Keratinocyte (primary cell): ENCODE data around the gene LDAH. TPM values are rescaled to one million over a fixed set of nuclear protein-coding genes. Genes with fewer than 3 reads are reported as not detected.

Source experiments
- DNase-seq: peaks from one replicate; pipeline ENCODE4 v3.0.0-alpha.2; 2011; ENCODE audit warnings: low read depth, missing footprints, low spot score
- FAIRE-seq: peaks from 2 replicates; lab custom pipeline; 2011; peaks lifted over from hg19 to GRCh38; lab: Jason Lieb, UNC
- H2AFZ ChIP-seq: 2 replicates; pipeline ENCODE4 v1.6.0; 2012; ENCODE audit warnings: low read length, control low read depth, inconsistent platforms; ENCODE audit not compliant: control insufficient read depth
- H3K27ac ChIP-seq: 2 replicates; pipeline ENCODE4 v1.5.1; 2011; ENCODE audit warnings: low read length; ENCODE audit not compliant: control insufficient read depth, insufficient read depth
- H3K27me3 ChIP-seq: 3 replicates; pipeline ENCODE4 v1.6.0; 2011; ENCODE audit warnings: low read length; ENCODE audit not compliant: control insufficient read depth, insufficient read depth; ENCODE audit errors: extremely low read depth
- H3K36me3 ChIP-seq, 2 experiments: 2 replicates in 1 of 2; 3 replicates in 1 of 2; pipeline ENCODE4 v1.5.1; 2011; ENCODE audit warnings: low read length in 2 of 2, mild to moderate bottlenecking in 1 of 2; ENCODE audit not compliant: control insufficient read depth in 2 of 2, insufficient read depth in 2 of 2; ENCODE audit errors: extremely low read depth in 1 of 2
- H3K4me1 ChIP-seq: 3 replicates; pipeline ENCODE4 v1.5.1; 2011; ENCODE audit warnings: low read length; ENCODE audit not compliant: control insufficient read depth, insufficient read depth; ENCODE audit errors: extremely low read depth
- H3K4me2 ChIP-seq: 3 replicates; pipeline ENCODE4 v1.6.0; 2011; ENCODE audit warnings: low read depth, low read length; ENCODE audit not compliant: control insufficient read depth, insufficient read depth; ENCODE audit errors: extremely low read depth
- H3K4me3 ChIP-seq, 3 experiments: fragments of 200-600 bp in 1 of 3; sonication (generic) in 1 of 3; 2 replicates in 2 of 3; 3 replicates in 1 of 3; pipeline ENCODE4 v1.5.1; 2011 to 2016; ENCODE audit warnings: low read length in 3 of 3, mild to moderate bottlenecking in 3 of 3, control low read depth in 2 of 3, inconsistent platforms in 1 of 3, low read depth in 1 of 3, mixed read lengths in 1 of 3, mixed run types in 1 of 3, moderate library complexity in 1 of 3; ENCODE audit not compliant: control insufficient read depth in 2 of 3, insufficient read depth in 2 of 3; ENCODE audit errors: extremely low read depth in 1 of 3
- H3K79me2 ChIP-seq: 2 replicates; pipeline ENCODE4 v1.6.0; 2012; ENCODE audit warnings: low read length; ENCODE audit not compliant: control insufficient read depth, insufficient read depth
- H3K9ac ChIP-seq: 3 replicates; pipeline ENCODE4 v1.6.0; 2011; ENCODE audit warnings: low read length; ENCODE audit not compliant: control insufficient read depth, insufficient read depth; ENCODE audit errors: extremely low read depth
- H3K9me1 ChIP-seq: 3 replicates; pipeline ENCODE4 v1.6.0; 2011; ENCODE audit warnings: low read length; ENCODE audit not compliant: control insufficient read depth, insufficient read depth; ENCODE audit errors: extremely low read depth
- H3K9me3 ChIP-seq: 2 replicates; pipeline ENCODE4 v1.5.1; 2012; ENCODE audit warnings: low read depth, low read length; ENCODE audit not compliant: control insufficient read depth
- H4K20me1 ChIP-seq: 3 replicates; pipeline ENCODE4 v1.6.0; 2011; ENCODE audit warnings: low read length; ENCODE audit not compliant: control insufficient read depth, insufficient read depth; ENCODE audit errors: extremely low read depth
- EZH2 ChIP-seq: IDR thresholded peaks from one replicate; pipeline ENCODE4 v1.6.1; 2012; ENCODE audit warnings: inconsistent platforms, mild to moderate bottlenecking, low read length, moderate library complexity
- dilution Hi-C: fragments of 300-500 bp; cut with MboI; formaldehyde crosslinking; loops from one replicate; pipeline ENCODE4 v1.7.0; 2020; ENCODE audit warnings: low sequenced_read_pairs; ENCODE audit not compliant: extremely low pct_ligation_motif_present
- polyA minus RNA-seq, 3 experiments: library from RNA; depleted of rRNA, polyadenylated mRNA; stranded (reverse); fragments of >200 nt; gene quantifications; 1 replicate in 1 of 3; 2 replicates in 1 of 3; 3 replicates in 1 of 3; pipeline ENCODE4 v1.2.3, GENCODE V29; 2011
- polyA plus RNA-seq, 5 experiments: library from polyadenylated mRNA; depleted of rRNA in 3 of 5; stranded (reverse) in 3 of 5; stranded (forward) in 1 of 5; unstranded in 1 of 5; fragments of >200 nt; gene quantifications; 1 replicate in 1 of 5; 2 replicates in 3 of 5; 3 replicates in 1 of 5; pipeline versions ENCODE4 v1.2.1 to v1.2.3, GENCODE V29; 2011 to 2012; ENCODE audit warnings: missing spikeins in 2 of 5, low read depth in 1 of 5, low replicate concordance in 1 of 5
- TF ChIP-seq, protein P1 (sequence below), 3 experiments: IDR thresholded peaks in 1 of 3; conservative IDR thresholded peaks in 1 of 3; optimal IDR thresholded peaks in 1 of 3; 2 replicates in 2 of 3; 3 replicates in 1 of 3; pipeline versions ENCODE3 to v1.5.1; 2011; ENCODE audit warnings: low read length in 3 of 3, mild to moderate bottlenecking in 3 of 3, moderate library complexity in 2 of 3, control low read depth in 1 of 3, inconsistent platforms in 1 of 3; ENCODE audit not compliant: insufficient read depth in 2 of 3; ENCODE audit errors: extremely low read depth in 1 of 3

Gene LDAH
- polyA plus RNA-seq = 16.3 to 22.7 TPM (median 18.6 TPM) in 3 replicates
- 4.3 TPM for polyA plus RNA-seq (2011; ENCODE audit: low read depth)
- polyA plus RNA-seq (2011; cell fraction: cytosol; rRNA removed) = 10.4 and 24.3 TPM in 2 replicates
- polyA plus RNA-seq (2011; cell fraction: nucleus; rRNA removed) = 18.4 and 22.8 TPM in 2 replicates
- 6.4 and 12.1 TPM in 2 replicates for polyA plus RNA-seq (2012; ENCODE audit: low replicate concordance)
- 15.5 to 25.9 TPM (median 25.0 TPM) in 3 replicates for polyA minus RNA-seq
- polyA minus RNA-seq (2011; cell fraction: cytosol; rRNA and poly(A)+ RNA removed) = 9.8 TPM
- polyA minus RNA-seq (2011; cell fraction: nucleus; rRNA and poly(A)+ RNA removed) = 13.0 and 28.9 TPM in 2 replicates

DNA sequence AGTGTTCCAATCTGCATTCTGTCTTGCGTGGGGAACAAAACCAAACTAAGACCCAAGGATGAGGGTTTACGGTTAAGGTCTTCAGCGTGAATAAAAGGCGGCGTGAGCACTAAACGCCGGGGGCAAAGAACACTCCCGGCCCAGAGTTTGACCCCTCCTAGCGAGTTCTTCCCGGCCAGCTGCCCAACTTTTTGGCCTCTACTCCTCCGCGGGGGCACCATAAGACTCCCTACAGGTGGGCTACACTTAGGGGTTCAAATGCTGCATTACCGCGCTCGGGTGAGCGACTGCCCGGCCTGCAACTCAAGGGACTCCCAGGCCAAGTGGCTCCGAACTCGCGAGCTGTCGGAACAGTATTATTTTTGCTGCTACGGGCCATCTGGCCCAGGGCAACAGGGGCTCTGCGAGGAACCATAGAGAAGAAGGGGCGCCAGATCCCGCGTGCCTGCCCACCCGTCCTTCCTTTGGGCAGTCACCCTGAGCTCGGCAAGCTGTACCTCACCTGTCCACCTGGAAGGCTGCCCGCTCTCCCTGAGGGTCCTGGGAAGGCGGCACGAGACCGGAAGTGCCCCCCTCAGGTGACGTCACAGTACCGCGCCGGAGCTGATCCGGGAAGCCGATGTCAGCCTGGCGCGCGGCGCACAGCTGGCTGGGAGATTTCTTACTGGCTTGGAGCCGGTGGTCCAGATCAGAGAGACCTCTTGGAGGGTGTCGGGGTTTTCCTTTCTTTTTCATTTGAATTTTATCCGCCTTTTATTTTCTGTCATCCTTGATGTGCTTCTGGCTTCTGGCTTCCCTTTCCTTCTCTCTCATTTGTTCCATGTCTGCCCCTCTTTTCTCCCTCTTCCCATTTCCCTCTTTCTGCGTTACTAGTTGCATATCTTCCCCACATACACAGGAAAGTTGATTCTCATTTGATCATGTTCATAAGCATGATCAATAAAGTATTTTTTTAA, at the start of gene LDAH:
TSS of gene LDAH (minus strand) at position 567 of the 956 bp plus-strand sequence. CDS start 21,638 bp downstream, outside the sequence.
- peak within 1 kb of the TSS; percentile 72 to 98 (median 97) for H3K4me3 ChIP-seq
- TF ChIP-seq EZH2 = no peak
- TF ChIP-seq, protein P1, sequence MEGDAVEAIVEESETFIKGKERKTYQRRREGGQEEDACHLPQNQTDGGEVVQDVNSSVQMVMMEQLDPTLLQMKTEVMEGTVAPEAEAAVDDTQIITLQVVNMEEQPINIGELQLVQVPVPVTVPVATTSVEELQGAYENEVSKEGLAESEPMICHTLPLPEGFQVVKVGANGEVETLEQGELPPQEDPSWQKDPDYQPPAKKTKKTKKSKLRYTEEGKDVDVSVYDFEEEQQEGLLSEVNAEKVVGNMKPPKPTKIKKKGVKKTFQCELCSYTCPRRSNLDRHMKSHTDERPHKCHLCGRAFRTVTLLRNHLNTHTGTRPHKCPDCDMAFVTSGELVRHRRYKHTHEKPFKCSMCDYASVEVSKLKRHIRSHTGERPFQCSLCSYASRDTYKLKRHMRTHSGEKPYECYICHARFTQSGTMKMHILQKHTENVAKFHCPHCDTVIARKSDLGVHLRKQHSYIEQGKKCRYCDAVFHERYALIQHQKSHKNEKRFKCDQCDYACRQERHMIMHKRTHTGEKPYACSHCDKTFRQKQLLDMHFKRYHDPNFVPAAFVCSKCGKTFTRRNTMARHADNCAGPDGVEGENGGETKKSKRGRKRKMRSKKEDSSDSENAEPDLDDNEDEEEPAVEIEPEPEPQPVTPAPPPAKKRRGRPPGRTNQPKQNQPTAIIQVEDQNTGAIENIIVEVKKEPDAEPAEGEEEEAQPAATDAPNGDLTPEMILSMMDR (optimal IDR thresholded peaks at IDR 0.05 in 1 of 3, IDR thresholded peaks at IDR 0.05 in 1 of 3, conservative IDR thresholded peaks at IDR 0.05 in 1 of 3; ENCODE audit: extremely low read depth in 1 of 3, insufficient read depth in 2 of 3, low read length in 3 of 3) = no peak
- H3K9ac ChIP-seq = peak within 1 kb of the TSS; percentile 98
- H3K79me2 ChIP-seq = peaks cover 18% of the 10 kb centered on the region
- peak within 1 kb of the TSS; percentile 99 for H2AFZ ChIP-seq
- H3K4me1 ChIP-seq = peaks cover 5% of the 10 kb centered on the region
- dilution Hi-C loops = no loop called here
- H3K36me3 ChIP-seq = no peaks in the 10 kb centered on the region
- H4K20me1 ChIP-seq = no peaks in the 10 kb centered on the region
- H3K4me2 ChIP-seq = peak within 1 kb of the TSS; percentile 95
- H3K27me3 ChIP-seq = no peaks in the 10 kb centered on the region
- peak within 1 kb of the TSS; percentile 98 for H3K27ac ChIP-seq
- no peaks in the 10 kb centered on the region for H3K9me3 ChIP-seq
- FAIRE-seq = peak; percentile 78
- H3K9me1 ChIP-seq = no peaks in the 10 kb centered on the region
- peak; percentile 41 for DNase-seq

DNA sequence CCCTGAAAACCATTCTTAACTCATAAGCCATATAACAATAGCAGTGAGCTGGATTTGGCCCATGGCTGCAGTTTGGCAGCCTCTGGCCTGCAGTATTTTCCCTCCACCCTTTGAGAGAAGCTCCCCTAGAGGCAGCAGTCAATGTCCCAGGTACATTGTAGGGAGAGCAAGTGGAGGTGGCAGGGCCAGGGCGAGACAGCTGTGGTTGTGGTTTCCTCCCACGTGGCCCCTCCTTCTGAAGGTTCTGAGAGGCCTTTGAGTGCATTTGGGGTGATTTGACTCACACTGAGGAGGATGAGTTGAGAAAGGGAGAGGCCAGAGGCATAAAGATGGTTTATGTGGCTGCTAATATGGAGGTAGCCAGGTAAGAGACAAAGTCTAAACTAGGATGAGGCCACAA, 45.5 kb upstream of the LDAH start:
- Histone ChIP-seq H4K20me1 (no peaks in the 10 kb centered on the region), H3K9me3 (no peaks in the 10 kb centered on the region), H3K27ac (no peak overlapping the region), H3K36me3 (no peaks in the 10 kb centered on the region), H3K4me2 (no peak overlapping the region), H3K79me2 (no peaks in the 10 kb centered on the region), H3K9me1 (no peaks in the 10 kb centered on the region), H3K27me3 (no peaks in the 10 kb centered on the region), H3K9ac (no peak overlapping the region), H2AFZ (no peak overlapping the region), H3K4me3 (no peak overlapping the region), H3K4me1 (no peaks in the 10 kb centered on the region)
- dilution Hi-C loops = no loop called here
- FAIRE-seq (no peak), DNase-seq (no peak)
- TF ChIP-seq, protein P1 (optimal IDR thresholded peaks at IDR 0.05 in 1 of 3, IDR thresholded peaks at IDR 0.05 in 1 of 3, conservative IDR thresholded peaks at IDR 0.05 in 1 of 3; ENCODE audit: extremely low read depth in 1 of 3, insufficient read depth in 2 of 3, low read length in 3 of 3) = no peak
- no peak for TF ChIP-seq EZH2
